ENCODE results near the gene PGAP6. TPM values are rescaled to one million over a fixed set of nuclear protein-coding genes. Genes with fewer than 3 reads are reported as not detected.
"Not testable (repeated sequence)": the region's sequence is repeated elsewhere in the genome, so short reads cannot be mapped to it uniquely, and the experiment has no call there.

The PGAP6 gene
- total RNA-seq, 2 donors from 2014 or later: 116 to 130 TPM

DNA sequence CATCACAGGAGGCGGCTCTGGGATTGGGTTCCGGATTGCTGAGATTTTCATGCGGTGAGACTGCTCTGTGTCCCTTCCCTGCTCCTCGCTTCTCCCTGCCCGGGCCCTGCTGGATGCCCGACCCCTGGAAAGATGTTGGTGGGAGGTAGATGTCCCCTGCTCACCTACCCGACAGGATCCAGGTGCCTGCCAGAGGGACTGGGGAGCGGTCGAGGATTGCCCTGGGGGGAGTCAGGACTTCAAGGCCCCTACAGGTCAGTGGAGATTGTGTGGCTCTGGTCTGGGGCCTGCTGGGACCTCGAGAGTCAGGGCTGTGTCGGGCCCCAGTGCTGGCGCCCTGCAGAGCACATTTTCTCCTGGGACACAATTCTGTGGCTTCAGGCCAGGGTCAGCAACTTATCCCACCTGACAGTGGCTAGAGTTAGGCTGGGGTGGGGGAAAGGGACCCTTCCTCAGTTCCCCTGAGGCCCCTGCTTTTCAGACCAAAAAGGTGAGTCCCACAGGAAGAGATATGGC, 23.3 kb upstream of the PGAP6 start:
- no peak for DNase-seq
- intact Hi-C loops (cut with DNase I, micrococcal nuclease): no loop called here

DNA sequence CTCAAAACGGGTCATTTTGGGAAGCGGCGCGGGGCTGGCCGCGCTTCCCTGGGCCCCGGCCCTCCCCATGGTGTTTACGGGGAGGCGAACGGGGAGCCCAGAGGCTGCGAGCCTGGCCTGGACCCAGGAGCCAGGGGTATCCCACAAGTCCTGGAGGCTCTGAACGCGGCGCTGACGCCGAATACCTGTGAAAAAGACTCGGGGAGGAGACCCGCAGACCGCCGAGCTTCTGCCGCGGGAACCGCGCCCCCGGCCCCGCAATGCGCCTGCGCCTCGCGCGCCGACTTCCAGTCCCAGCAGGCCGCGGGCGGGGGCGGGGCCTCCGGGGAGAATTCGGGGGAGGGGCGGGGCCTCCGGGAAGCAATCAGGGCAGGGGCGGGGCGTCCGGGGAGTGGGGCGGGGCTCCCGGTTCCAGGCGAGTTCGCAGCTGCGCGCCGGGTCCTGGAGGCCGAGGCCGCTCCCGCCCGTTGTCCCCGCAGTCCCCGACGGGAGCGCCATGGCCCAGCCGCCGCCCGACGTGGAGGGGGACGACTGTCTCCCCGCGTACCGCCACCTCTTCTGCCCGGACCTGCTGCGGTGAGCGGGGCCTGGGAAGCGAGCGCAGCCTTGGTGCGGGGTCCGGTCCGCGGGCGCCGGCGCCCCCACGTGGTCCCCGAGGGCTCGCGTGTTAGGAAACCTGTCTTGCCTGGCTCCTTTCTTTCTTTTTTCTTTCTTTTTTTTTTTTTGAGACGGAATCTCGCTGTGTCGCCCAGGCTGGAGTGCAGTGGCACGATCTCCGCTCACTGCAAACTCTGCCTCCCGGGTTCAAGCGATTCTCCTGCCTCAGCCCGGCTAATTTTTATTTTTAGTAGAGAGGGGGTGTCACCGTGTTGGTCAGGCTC, 19.9 kb upstream of the PGAP6 start, which contains the start of gene DECR2:
TSS of gene DECR2 (plus strand) at position 418 of the 881 bp plus-strand sequence. CDS start at position 497, 79 bp downstream.
- DNase-seq (peak; percentile 92 to 99), ATAC-seq (peak; percentile 87)
- intact Hi-C loops (cut with DNase I, micrococcal nuclease): no loop called here

More for the DNA sequence above, 23.3 kb upstream of the PGAP6 start:
- ATAC-seq: no peak

DNA sequence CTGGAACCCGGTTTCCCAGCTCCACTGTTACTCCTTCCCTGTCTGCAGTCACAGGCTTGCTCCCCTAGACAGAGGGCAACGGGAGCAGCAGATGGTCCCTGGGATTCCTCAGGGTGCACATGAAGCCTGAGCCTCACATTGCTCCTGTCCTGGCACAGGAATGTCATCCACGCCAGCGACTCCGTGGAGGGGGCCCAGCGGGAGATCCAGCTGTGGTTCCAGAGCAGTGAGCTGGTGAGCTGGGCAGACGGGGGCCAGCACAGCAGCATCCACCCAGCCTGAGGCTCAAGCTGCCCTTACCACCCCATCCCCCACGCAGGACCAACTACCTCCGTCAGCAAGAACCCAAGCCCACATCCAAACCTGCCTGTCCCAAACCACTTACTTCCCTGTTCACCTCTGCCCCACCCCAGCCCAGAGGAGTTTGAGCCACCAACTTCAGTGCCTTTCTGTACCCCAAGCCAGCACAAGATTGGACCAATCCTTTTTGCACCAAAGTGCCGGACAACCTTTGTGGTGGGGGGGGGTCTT, 18.3 kb upstream of the PGAP6 start:
- ATAC-seq: no peak
- no peak for DNase-seq
- intact Hi-C loops (cut with DNase I, micrococcal nuclease): no loop called here

DNA sequence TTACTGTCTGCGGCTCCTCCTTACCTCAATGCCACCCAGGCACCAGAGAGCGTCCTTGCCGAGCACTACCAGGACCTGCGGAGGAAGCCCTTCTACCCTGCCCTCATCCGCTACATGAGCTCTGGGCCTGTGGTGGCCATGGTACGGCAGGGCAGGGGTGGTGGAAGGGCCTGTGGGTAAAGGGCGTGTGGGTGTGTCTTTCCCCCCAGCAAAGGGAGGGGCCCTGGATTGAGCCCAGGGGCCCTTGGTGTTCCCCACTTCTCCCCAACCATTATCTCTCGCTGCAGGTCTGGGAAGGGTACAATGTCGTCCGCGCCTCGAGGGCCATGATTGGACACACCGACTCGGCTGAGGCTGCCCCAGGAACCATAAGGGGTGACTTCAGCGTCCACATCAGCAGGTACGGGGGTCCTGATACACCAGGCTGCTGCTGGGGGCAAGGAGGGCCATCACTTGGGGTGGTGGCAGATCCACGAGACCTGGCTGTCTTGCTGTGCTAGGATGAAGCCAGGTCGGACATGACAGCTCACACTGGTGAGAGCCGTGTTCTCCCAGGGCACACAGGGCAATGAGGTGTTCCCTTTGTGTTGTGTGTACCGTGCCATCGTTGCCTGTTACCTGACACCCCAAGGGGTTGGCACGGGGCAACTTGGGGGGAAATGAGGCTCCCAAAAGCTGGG, 17.7 kb upstream of the PGAP6 start:
- intact Hi-C loops (cut with DNase I, micrococcal nuclease): no loop called here
- ATAC-seq: no peak

DNA sequence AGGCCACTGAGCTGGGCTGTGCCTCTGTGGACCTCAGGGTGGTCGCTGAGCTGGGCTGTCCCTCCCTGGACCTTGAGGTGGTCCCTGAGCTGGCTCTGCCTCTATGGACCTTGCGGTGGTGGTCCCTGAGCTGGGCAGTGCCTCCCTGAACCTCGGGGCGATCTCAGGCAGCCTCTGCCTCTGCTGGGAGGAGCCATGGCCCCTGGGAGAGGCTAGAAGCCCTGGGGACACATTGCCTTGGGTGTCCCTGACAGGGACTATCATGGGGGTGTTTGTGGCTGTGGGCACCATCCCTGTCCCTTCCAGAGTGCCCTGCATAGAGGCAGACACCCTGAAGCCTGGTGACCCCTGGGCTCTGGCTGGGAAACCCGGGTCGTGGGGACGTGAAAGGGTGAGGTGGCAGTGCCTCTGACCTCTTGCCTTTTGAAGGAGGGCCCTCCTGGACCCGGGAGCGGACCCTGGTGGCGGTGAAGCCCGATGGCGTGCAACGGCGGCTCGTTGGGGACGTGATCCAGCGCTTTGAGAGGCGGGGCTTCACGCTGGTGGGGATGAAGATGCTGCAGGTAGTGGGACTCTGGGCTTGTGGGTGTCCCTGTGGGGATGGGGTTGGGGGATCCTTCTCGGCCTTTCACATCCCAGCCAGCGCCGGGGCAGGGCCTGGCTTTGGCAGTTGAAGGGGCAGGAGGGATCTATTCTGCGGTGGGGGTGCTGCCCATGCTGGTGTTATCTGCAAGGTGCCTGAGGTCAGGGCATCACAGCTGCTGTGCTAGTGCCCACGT, 17.0 kb upstream of the PGAP6 start:
- DNase-seq: no peak
- intact Hi-C loops (cut with DNase I, micrococcal nuclease): no loop called here

More for the DNA sequence above, 17.7 kb upstream of the PGAP6 start:
- no peak for DNase-seq

DNA sequence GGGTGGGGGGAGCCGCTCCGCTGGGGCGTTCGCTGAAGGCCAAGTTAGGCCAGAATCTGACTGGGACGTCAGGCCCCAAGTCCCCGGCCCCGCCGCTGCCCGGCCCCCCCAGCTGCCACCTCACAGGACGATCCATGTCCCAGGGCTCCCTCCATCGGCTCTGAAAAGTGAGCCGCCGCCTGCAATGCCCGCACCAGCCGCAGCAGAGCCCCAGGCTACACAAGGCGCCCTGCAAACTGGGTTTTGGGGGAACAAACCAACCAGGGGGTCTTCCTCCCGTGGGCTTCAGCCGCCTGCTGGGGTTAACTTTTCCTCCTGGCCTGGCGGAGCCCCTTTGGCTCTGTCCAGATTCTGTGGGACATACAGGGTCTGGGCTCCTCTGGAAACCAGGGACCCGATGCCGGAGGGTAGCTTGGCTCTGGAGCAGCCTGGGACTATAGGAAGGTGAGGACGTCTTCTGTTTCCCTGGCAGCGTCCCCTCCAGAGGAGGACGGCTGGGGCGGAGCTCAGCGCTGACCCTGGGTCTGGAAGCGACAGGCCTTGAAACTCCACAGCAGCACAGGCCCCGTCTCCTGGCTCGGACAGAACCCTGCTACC, 16.1 kb upstream of the PGAP6 start:
- intact Hi-C loops (cut with DNase I, micrococcal nuclease): no loop called here
- peak; percentile 25 for ATAC-seq
- peak; percentile 79 to 86 for DNase-seq

More for the DNA sequence above, 17.0 kb upstream of the PGAP6 start:
- no peak for ATAC-seq

DNA sequence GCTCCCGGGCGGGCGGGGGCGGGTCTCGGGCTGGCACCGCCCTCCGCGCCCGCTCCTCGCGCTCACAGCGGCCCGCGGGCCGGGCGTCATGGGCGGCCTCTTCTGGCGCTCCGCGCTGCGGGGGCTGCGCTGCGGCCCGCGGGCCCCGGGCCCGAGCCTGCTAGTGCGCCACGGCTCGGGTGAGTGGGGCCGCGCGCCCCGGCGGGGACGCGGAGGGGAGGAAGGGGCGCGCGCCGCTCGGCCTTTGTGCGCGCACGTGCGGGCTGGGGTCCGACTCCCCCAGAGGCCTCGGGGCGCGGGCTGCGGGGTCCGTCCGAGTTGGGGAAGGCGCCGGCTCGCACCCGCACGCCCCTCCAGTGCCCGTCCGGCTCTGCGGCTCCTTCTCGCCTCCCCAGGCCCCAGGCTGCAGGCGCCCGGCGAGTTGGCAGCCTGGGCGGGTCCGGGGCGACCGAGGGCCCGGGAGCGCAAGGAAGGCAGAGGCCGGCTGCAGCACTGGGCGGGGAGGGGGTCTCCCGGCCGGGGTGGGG, 15.4 kb upstream of the PGAP6 start, which contains the start of gene NME4:
TSS of gene NME4 (plus strand) at position 65 of the 527 bp plus-strand sequence. CDS start at position 89, 24 bp downstream.
- intact Hi-C loops (cut with DNase I, micrococcal nuclease): no loop called here
- ATAC-seq (no peak), DNase-seq (no peak)

DNA sequence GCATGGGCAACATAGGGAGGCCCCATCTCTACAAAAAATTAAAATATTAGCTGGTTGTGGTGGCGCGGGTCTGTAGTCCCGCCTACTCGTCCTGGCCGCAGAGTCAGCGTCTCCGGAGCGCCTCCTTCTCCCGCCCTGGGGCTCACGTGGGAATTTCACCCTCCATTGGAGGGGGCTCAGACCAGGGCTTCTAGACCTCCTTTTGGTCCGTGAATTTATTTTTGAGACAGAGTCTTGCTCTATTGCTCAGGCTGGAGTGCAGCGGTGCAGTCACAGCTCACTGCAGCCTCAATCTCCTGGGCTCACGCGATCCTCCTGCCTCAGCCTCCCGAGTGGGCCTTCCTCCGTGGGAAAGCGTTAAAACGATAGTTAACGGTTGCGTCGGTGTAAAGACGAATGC, 14.8 kb upstream of the PGAP6 start:
- DNase-seq (peak in 1 of 2 donors; percentile 49), ATAC-seq (no peak)
- intact Hi-C loops (cut with DNase I, micrococcal nuclease): no loop called here

DNA sequence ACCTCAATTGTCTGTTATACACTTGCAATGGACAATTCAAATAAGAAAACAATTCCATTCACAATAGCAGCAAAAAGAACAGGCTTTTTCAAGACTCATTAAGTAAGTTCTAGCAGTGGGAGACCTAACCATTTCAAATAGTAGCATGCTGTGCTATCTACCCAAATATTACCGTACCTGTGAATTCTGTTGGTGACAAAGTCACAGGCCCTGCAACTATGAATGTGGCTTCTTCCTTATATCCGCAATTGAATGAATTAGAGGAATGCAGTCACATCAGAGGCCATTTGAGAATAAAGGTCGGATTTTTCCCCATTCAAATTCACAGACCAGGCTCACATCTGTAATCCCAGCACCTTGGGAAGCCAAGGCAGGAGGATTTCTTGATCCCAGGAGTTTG, 14.4 kb upstream of the PGAP6 start:
- ATAC-seq (no peak), DNase-seq (no peak)
- intact Hi-C loops (cut with DNase I, micrococcal nuclease): no loop called here

DNA sequence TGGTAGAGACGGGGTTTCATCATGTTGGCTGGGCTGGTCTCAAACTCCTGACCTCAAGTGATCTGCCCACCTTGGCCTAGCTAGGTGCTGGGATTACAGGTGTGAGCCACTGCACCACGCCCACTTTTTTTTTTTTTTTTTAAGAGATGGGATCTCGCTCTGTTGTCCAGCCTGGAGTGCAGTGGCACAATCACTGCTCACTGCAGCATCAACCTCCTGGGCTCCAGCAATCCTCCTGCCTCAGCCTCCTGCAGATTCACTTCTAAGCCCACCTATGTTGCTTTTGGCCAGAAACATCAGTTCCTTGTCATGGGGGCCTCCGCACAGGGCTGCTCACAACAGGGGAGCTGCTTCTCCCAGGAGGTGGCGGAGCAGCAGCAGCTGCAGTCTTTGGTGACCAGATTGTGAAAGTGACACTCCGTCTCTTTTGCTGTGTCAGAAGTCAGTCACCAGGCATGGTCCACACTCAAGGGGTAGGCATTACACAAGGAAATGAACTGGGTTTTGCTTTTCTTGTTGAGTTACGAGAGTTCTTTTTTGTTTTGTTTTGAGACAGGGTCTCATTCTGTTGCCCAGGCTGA, 10.8 kb upstream of the PGAP6 start:
- ATAC-seq: no peak
- intact Hi-C loops (cut with DNase I, micrococcal nuclease): no loop called here
- DNase-seq: no peak

DNA sequence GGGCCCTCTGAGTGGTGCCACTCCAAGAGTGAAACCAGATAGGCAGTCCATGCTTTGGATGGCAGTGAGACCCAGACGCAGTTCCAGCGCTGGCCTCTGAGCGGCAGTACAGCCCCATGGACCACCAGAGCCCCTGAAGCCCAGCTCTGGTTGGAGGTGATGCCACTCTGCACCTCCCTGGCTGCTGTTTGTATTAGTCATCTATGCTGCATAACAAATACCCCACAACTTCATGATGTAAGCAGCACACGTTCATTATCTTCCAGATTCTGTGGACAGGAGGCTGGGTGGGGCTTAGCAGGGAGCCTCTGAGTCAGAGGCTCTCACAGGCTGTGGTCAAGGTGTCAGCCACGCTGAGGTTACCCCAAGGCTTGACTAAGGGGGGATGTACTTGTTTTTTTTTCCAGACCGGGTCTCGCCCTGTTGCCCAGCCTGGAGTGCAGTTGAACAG, 10.1 kb upstream of the PGAP6 start:
- intact Hi-C loops (cut with DNase I, micrococcal nuclease): no loop called here
- peak; percentile 75 for ATAC-seq
- DNase-seq: peak in 1 of 2 donors; percentile 28

DNA sequence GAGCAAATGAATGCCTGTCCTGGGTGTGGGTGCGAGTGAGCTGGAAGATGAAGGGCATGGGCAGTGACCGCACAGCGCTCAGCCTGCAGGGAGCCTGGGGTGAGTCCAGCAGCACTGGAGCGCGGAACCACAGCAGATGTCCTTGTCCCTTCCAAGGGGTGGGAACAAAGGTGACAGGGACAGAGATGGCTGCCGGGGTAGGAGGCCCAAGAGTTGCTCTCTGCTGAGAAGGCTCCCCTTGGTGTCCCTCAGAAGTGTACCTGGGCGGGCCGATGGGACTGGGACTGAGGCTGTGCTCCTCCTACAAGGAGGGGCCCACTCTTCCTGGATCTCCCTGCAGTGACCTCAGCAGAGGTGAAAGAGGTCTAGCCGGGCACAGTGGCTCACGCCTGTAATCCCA, 7.6 kb upstream of the PGAP6 start:
- no peak for DNase-seq
- intact Hi-C loops (cut with DNase I, micrococcal nuclease): no loop called here
- ATAC-seq: no peak

DNA sequence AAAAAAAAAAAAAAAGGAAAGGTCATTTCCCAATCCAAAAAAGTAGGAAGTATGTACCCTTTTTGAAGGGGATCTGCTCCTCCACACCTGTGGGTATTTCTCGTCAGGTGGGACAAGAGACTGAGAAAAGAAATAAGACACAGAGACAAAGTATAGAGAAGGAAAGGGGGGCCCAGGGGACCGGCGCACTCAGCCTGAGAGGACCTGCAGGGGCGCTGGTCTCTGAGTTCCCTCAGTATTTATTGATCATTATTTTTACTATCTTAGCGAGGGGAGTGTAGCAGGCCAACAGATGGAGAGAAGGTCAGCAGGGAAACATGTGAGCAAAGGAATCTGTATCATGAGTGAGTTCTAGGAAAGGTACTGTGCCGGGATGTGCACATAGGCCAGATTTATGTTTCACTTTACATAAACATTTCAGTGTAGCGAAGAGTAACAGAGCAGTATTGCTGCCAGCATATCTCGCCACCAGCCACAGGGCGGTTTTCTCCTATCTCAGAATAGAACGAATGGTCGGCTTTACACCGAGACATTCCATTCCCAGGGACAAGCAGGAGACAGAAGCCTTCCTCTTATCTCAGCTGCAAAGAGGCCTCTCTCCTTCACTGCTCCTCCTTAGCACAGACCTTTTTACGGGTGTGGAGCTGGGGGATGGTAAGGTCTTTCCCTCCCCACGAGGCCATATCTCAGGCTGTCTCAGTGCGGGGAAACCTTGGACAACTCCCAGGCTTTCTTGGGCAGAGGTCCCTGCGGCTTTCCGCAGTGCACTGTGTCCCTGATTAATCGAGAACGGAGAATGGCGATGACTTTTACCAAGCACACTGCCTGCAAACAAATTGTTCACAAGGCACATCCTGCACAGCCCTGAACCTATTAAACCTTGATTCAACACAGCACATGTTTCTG, 6.2 kb upstream of the PGAP6 start:
- ATAC-seq; intact Hi-C loops (cut with DNase I, micrococcal nuclease): not testable (repeated sequence)
- DNase-seq: peak in 1 of 2 donors; percentile 30

DNA sequence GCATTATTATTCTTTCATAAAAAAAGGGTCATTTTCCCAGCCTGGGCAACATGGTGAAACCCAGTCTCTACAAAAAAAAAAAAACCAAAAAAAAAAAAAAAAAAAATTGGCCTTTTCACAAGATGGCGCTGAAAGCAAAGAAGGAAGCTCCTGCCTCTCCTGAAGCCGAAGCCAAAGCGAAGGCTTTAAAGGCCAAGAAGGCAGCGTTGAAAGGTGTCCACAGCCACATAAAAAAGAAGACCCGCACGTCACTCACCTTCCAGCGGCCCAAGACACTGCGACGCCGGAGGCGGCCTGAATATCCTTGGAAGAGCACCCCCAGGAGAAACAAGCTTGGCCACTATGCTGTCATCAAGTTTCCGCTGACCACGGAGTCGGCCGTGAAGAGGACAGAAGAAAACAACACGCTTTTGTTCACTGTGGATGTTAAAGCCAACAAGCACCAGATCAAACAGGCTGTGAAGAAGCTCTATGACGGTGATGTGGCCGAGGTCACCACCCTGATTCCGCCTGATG, 4.9 kb upstream of the PGAP6 start:
- ATAC-seq (no peak), DNase-seq (no peak)
- intact Hi-C loops (cut with DNase I, micrococcal nuclease): no loop called here

DNA sequence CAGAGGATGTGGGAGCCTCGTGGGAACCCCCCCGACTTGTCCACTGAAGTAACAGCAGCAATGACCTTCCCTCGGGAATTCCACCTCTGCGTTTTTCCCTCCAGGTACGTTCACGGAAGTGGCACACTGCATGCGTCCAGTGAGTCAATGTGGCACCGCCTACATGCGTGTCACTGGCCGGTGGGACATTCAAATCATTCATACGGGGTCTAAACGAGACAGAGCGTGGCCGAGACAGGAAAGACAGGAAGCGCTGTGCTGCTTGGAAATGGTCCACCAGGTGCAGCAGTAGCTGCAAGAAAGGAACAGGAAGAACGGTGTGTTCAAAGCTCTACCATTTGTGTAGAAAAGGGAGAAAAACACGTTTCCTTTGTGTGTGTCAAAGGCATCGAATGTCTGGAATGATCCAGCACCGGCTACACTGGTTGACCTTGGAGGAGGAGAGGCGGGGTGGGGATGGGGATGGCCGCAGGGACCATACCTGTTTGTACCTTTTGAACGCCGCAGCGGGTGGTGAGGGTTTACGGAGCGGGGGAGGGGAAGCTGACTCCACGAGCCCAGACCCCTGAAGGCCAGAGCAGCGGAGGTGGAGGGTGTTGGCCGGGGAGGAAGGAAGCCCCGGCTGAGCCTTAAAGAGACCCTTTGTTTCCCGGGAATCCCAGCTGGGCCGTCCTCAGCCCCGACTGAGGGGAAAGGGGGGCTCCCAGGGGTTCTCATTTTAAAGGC, 1.7 kb upstream of the PGAP6 start:
- DNase-seq (peak; percentile 78 to 88), ATAC-seq (peak; percentile 54)
- intact Hi-C loops (cut with DNase I, micrococcal nuclease): no loop called here

All from left colon (tissue), 2 donors.